ENCODE measurements around the gene ZNF804A. TPM values are rescaled to one million over a fixed set of nuclear protein-coding genes. Genes with fewer than 3 reads are reported as not detected.

Gene ZNF804A
- total RNA-seq, 2 experiments from 2014 or later = not detected

DNA sequence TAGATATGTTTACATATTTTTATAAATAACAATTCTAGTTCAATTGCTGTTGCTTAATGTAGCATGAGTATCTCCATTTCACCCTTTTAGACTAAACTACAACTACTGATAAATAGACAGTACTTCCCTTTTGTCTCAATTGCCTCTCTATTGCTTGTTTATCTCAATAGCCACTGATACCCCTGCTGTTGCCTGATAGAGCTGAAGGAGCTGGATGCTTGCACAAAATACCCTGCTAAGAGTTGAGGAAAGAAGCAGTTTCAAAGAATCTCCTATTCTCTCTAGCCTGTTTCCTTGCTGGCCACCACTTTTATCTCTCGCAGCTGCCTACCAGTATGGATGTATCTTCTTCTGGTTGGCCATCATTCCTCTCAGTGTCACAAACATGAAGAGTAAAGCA, 16.9 kb upstream of the ZNF804A start:
- Mint-ChIP-seq H3K27me3 (no peaks in the 10 kb centered on the region), H3K27ac (no peak overlapping the region), H3K4me1 (no peaks in the 10 kb centered on the region), H3K4me3 (no peak overlapping the region), H3K36me3 (no peaks in the 10 kb centered on the region), H3K9me3 (ENCODE audit: low read depth) (peaks cover 2% of the 10 kb centered on the region)
- no peak for ATAC-seq
- no peak for DNase-seq
- CTCF ChIA-PET = no interaction called here

DNA sequence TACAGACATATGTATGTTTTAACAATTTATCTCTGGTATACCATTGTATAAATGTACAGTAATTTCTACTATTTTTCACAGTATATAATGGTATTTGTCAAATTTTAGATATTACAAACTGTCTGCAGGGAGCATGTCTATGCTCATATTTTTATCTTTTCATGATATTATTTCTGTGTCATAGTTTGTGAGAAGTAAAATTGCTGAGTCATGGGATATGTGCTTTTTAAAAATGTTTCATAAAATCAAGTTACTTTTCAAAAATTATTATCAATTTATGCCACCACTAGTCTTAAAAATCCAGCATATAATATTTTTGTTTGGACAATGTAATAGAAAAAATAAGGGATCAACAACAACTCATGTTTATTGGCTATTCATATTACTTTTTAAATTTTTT, 9.1 kb upstream of the ZNF804A start:
- no peak for ATAC-seq
- H3K4me1 Mint-ChIP-seq = no peaks in the 10 kb centered on the region

DNA sequence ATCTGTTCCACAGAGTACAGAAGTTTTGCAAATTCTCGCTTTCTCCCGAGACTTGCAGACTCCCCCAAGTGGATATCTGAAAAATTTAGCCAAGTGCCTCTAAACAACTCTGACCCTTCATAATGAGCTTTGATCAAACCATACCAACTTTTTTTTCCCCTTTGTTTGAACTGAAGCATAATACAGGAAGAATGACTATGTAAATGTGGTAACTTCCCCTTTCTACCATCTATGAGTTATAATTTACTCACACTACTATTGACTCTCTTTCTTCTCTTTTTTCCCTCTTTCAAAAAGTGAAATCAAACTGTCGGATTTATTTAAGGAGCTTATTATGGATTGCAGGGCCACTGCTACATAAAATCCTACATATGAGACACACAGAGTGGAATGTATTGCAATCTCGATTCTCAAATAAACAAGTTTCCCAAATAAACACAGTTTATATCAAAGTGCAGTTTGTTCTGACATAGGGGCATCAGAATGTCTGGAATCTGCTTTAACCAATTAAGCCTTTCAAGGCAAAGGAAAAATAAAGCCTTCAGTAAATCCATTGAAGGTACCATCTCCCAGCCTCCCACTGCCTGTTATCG, 1.4 kb upstream of the ZNF804A start:
- ATAC-seq = no peak
- CTCF ChIA-PET = no interaction called here
- Mint-ChIP-seq H3K4me1 (peaks cover 8% of the 10 kb centered on the region), H3K27me3 (peaks cover 38% of the 10 kb centered on the region), H3K27ac (no peak overlapping the region), H3K9me3 (ENCODE audit: low read depth) (no peaks in the 10 kb centered on the region), H3K4me3 (no peak overlapping the region), H3K36me3 (peaks cover 3% of the 10 kb centered on the region)
- DNase-seq = no peak

More for the DNA sequence above, 9.1 kb upstream of the ZNF804A start:
- no peaks in the 10 kb centered on the region for H3K27me3 Mint-ChIP-seq
- no peak for DNase-seq
- no peak overlapping the region for H3K27ac Mint-ChIP-seq
- peaks cover 2% of the 10 kb centered on the region for H3K9me3 Mint-ChIP-seq (ENCODE audit: low read depth)
- CTCF ChIA-PET = no interaction called here
- H3K4me3 Mint-ChIP-seq = no peak overlapping the region
- no peaks in the 10 kb centered on the region for H3K36me3 Mint-ChIP-seq

DNA sequence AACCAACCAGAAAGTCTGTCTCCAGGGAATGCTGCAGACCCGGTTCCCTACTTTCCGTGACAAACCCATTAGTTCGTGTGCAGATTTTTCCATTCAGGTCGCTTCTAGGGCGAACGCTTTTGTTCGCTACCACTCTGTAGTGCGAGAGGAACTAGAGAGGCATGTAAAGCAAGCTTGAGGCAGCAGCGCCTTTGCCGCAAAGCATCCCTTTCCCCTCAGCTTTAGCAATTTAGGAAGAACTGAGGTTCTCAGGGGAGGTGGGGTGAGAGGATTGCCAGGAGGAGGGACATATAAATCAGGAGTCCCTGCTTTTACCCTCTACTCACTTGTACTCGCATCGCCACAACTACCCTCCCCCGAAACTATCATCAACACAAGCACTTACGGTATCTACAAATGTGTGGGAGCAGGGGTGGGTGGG, 748 bp upstream of the ZNF804A start:
- DNase-seq = no peak
- CTCF ChIA-PET = no interaction called here
- ATAC-seq = no peak
- Mint-ChIP-seq H3K36me3 (peaks cover 3% of the 10 kb centered on the region), H3K9me3 (ENCODE audit: low read depth) (no peaks in the 10 kb centered on the region), H3K4me1 (peaks cover 8% of the 10 kb centered on the region), H3K27ac (no peak overlapping the region), H3K27me3 (peaks cover 38% of the 10 kb centered on the region), H3K4me3 (peak overlapping the region; percentile 11)

DNA sequence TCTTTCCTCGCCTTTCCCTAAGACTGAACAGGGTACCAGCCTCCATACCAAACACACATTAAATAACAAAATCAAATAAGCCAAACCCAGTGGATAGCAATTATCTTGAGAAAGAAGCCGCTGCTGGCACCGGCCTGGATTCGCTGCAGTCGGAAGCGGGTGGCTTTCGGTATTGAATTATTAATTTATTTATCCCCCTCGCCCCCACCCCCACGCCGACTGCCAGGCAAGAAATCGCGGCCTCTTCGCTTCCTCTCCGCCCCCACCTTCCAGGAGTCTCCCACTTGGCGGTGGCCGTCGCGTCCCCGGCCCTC, 370 bp upstream of the ZNF804A start:
- DNase-seq (no peak), ATAC-seq (no peak)
- H3K36me3 Mint-ChIP-seq = peaks cover 3% of the 10 kb centered on the region
- no peaks in the 10 kb centered on the region for H3K9me3 Mint-ChIP-seq (ENCODE audit: low read depth)
- CTCF ChIA-PET = no interaction called here
- no peak overlapping the region for H3K27ac Mint-ChIP-seq
- peaks cover 38% of the 10 kb centered on the region for H3K27me3 Mint-ChIP-seq
- H3K4me1 Mint-ChIP-seq = peaks cover 8% of the 10 kb centered on the region
- H3K4me3 Mint-ChIP-seq = no peak overlapping the region

DNA sequence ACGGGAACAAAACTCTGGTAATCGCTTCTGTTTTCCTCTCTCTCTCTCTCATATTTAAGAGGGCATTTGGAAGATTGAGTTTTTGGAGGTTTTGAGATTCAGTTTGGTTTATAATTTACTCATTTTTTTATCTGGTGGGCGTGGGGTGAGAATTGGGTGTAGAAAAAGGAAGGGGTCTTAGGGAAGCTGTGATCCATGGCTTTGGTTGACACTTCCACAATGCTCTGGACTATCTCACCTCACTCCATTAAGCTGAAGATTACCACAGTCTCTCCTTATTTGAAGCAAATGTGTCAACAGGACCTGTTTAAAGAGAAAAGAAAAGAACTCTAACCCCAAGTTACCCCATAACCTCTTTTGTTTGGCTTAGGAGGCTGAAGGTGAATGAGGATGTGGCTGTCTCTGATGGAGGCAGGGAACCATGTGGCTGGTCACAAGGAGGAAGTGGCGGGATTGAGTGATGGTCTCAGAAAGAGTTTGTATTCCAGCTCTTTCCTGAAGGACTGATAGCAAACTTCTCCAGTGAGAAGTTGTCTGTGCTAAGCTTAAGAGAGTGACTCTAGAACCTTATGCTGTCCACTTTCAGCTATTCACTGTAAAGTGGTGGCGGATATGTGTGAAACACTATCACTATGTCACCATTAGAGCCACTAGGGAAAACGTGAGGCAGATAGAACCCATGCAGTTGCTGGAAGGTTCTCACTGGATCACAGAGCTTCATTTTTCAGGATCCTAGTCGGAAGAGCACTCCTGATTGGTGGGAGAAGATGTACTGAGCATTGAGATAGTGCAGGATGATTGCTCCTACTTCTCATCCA, 934 bp downstream of the ZNF804A start:
- CTCF ChIA-PET = no interaction called here
- Mint-ChIP-seq H3K27me3 (peaks cover 38% of the 10 kb centered on the region), H3K27ac (peak overlapping the region; percentile 33), H3K4me3 (peak overlapping the region; percentile 33), H3K4me1 (peaks cover 8% of the 10 kb centered on the region), H3K36me3 (peaks cover 3% of the 10 kb centered on the region), H3K9me3 (ENCODE audit: low read depth) (no peaks in the 10 kb centered on the region)
- DNase-seq (no peak), ATAC-seq (no peak)

DNA sequence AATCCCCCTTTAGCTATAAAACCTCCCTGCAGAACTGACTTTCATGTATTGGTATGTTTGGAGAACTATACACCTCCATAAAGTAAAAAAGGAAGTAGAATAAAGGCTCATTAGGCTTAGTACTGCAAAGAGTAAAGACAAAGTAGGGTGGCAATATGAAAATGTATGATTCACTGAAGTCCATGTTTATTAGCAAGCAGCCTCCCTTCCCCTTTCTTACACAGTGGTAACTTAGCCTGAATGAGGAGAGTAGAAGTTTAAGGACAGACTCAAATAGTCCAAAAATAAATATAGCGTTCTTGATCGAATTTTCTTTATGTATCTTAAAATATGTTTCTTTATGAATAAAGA, 1.5 kb downstream of the ZNF804A start:
- CTCF ChIA-PET = no interaction called here

DNA sequence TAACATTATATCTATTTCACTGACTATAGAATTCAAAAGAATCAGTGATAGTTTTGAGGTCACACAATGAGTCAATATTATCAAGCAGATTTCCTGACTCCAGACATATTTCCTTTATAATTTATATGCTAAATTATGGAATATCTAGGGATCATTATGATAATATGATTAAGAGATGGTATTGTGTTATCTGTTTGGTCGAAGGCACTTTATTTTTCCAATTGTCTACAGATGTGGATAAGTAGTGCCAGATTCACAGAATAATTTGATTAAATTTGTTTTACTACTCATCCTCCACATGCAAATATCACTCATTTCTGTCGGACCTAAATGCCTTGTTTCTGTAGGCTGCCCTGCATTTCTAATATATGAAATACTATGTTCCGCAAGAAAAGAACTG, 4.4 kb downstream of the ZNF804A start:
- Mint-ChIP-seq H3K9me3 (ENCODE audit: low read depth) (no peaks in the 10 kb centered on the region), H3K36me3 (peaks cover 3% of the 10 kb centered on the region), H3K27me3 (peaks cover 19% of the 10 kb centered on the region), H3K27ac (no peak overlapping the region), H3K4me1 (peaks cover 7% of the 10 kb centered on the region), H3K4me3 (no peak overlapping the region)
- DNase-seq (no peak), ATAC-seq (no peak)
- CTCF ChIA-PET = no interaction called here

More for the DNA sequence above, 1.5 kb downstream of the ZNF804A start:
- ATAC-seq (no peak), DNase-seq (no peak)
- Mint-ChIP-seq H3K27me3 (peaks cover 38% of the 10 kb centered on the region), H3K4me1 (peaks cover 8% of the 10 kb centered on the region), H3K4me3 (no peak overlapping the region), H3K36me3 (peaks cover 3% of the 10 kb centered on the region), H3K27ac (no peak overlapping the region), H3K9me3 (ENCODE audit: low read depth) (no peaks in the 10 kb centered on the region)

DNA sequence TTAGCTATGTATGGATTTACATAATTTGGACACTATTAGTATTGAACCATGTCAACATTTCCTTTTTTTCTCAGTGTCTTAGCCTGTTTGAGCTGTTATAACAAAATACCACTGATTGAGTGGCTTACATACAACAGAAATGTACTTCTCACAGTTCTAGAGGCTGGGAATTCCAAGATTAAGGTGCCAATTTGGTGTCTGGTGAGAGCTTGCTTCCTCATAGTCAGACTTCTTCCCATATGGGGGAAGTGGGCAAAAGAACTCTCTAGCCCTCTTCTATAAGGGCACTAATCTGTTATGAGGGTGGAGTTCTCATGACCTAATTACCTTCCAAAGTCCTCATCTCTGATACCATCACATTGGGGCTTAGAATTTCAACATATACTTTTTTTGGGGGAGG, 12.6 kb downstream of the ZNF804A start:
- ATAC-seq = no peak
- no peaks in the 10 kb centered on the region for H3K4me1 Mint-ChIP-seq
- no peaks in the 10 kb centered on the region for H3K36me3 Mint-ChIP-seq
- H3K27me3 Mint-ChIP-seq = no peaks in the 10 kb centered on the region
- no peak for DNase-seq
- no peak overlapping the region for H3K4me3 Mint-ChIP-seq
- peaks cover 2% of the 10 kb centered on the region for H3K9me3 Mint-ChIP-seq (ENCODE audit: low read depth)
- CTCF ChIA-PET = no interaction called here
- H3K27ac Mint-ChIP-seq = no peak overlapping the region

DNA sequence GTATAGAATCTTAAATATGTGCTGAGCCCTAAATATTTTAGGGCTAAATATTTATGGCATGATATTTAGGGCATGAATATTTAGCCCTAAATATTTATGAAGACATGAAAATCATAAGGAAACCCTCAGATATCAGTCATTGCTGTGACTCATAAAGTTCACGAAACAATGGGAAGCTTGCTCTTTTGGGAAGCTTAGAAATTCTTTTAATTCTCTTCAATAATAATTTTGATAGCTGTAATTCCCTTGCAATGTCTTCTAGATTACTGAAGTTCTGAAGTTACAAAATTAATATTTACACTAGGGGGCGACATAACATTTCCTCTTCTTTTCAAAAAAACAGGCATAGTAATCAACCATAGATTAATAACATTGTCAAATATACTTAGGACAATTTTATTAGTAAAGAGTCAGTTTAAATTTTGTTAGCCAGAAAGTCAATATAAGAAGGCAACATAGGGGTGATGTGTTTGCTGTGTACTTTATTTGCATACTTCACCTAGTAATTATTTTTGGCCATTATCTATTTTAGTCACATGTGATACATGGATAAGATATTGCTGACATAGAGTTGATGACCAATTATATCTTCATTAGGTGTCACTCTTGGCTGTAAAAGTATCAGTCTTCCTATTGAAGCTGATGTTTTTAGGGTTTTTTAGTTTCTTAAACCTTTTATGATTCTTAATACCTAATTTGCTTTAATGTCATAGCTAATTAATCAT, 13.2 kb downstream of the ZNF804A start:
- DNase-seq = no peak
- no peak overlapping the region for H3K4me3 Mint-ChIP-seq
- no peaks in the 10 kb centered on the region for H3K27me3 Mint-ChIP-seq
- CTCF ChIA-PET = no interaction called here
- peaks cover 2% of the 10 kb centered on the region for H3K9me3 Mint-ChIP-seq (ENCODE audit: low read depth)
- no peaks in the 10 kb centered on the region for H3K36me3 Mint-ChIP-seq
- ATAC-seq = no peak
- H3K4me1 Mint-ChIP-seq = no peaks in the 10 kb centered on the region
- no peak overlapping the region for H3K27ac Mint-ChIP-seq

DNA sequence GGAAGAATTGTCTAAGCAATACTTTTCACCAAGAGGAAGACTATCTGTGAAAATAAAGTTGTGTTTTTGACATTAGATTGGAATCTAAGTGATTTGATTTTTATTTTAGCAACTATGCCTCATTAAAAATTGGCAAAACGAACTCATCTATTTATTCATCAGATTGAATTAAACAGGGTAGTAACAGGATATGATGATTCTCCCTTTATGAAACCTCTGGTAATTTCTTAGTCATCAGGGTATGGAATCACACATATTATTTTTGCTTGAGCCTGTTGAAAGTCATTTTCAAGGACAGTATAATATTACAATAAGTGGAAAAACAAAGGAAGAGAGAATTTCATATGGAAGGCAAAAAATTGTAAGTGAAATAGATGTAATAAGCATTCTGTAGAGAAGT, 22.0 kb downstream of the ZNF804A start:
- H3K27me3 Mint-ChIP-seq = no peaks in the 10 kb centered on the region
- CTCF ChIA-PET = no interaction called here
- H3K9me3 Mint-ChIP-seq (ENCODE audit: low read depth) = no peaks in the 10 kb centered on the region
- ATAC-seq = no peak
- no peak overlapping the region for H3K27ac Mint-ChIP-seq
- H3K4me3 Mint-ChIP-seq = no peak overlapping the region
- H3K36me3 Mint-ChIP-seq = no peaks in the 10 kb centered on the region
- no peak for DNase-seq
- no peaks in the 10 kb centered on the region for H3K4me1 Mint-ChIP-seq

DNA sequence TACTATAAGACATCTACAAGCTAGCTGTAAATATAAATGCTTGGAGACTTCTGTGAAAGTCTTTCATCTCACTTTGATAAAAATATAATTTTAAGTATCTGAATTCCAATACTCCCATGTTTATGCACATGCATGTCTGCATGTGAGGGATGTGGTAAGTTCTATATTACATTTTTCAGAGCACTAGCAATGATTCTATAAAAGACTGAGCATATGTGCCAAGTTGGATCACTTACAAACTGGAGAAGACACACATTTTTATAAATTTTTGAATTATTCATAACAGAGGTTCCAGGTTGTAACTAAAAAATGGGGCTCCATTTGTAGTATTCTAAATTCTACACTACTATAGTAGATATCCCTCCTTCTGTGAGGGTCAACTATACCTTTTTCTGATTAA, 26.0 kb downstream of the ZNF804A start:
- H3K27ac Mint-ChIP-seq = no peak overlapping the region
- no peaks in the 10 kb centered on the region for H3K36me3 Mint-ChIP-seq
- ATAC-seq (no peak), DNase-seq (no peak)
- CTCF ChIA-PET = no interaction called here
- no peaks in the 10 kb centered on the region for H3K27me3 Mint-ChIP-seq
- H3K4me3 Mint-ChIP-seq = no peak overlapping the region
- H3K4me1 Mint-ChIP-seq = no peaks in the 10 kb centered on the region
- no peaks in the 10 kb centered on the region for H3K9me3 Mint-ChIP-seq (ENCODE audit: low read depth)

DNA sequence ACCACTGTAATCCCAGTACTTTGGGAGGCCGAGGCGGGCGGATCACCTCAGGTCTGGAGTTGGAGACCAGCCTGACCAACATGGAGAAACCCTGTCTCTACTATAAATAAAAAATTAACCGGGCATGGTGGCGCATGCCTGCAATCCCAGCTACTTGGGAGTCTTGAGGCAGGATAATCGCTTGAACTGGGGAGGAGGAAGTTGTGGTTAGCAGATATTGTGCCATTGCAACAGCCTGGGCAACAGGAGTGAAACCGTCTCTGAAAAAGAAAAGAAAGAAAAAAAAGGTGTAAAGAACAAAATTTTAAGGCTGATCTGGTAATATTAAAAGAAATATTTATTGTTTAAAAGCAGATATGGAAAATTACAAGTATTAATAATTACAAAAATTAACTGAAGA, 29.7 kb downstream of the ZNF804A start:
- no peaks in the 10 kb centered on the region for H3K9me3 Mint-ChIP-seq (ENCODE audit: low read depth)
- H3K4me3 Mint-ChIP-seq = no peak overlapping the region
- H3K27ac Mint-ChIP-seq = no peak overlapping the region
- H3K4me1 Mint-ChIP-seq = no peaks in the 10 kb centered on the region
- no peaks in the 10 kb centered on the region for H3K36me3 Mint-ChIP-seq
- CTCF ChIA-PET = no interaction called here
- ATAC-seq = no peak
- DNase-seq = no peak
- H3K27me3 Mint-ChIP-seq = no peaks in the 10 kb centered on the region

DNA sequence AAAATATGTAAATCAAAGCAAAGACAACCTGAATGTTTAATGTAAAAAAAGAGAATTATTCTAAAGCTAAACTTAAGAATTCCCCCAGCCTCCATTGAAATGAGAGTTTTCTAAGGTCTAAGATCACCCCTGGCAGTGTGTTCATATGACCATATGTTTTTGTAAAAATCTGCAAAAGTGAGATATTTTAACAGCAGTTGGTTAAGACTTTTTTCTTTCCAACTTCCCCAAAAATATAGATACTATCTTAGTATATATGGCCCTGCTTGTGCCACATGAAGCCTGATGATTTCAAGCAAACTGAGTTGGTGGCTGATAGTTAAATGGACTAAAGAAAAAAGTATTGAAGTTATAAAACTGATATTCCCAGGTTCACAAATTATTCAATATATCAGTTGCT, 35.4 kb downstream of the ZNF804A start:
- Mint-ChIP-seq H3K4me1 (no peaks in the 10 kb centered on the region), H3K36me3 (no peaks in the 10 kb centered on the region), H3K4me3 (no peak overlapping the region), H3K27ac (no peak overlapping the region), H3K9me3 (ENCODE audit: low read depth) (no peaks in the 10 kb centered on the region), H3K27me3 (no peaks in the 10 kb centered on the region)
- CTCF ChIA-PET = no interaction called here
- DNase-seq (no peak), ATAC-seq (no peak)
